Left lung (tissue), 10 donors: ENCODE measurements around the gene ALPK3. TPM values are rescaled to one million over a fixed set of nuclear protein-coding genes. Genes with fewer than 3 reads are reported as not detected.

ENCODE experiments used
- ATAC-seq: fragments of 200-7000 bp; cut with Tn5 transposase; one replicate; pipeline ENCODE4 v1.9.1; 2020; ENCODE audit warnings: moderate library complexity
- DNase-seq, 4 donors: peaks; one replicate each; pipeline ENCODE4 v3.0.0-alpha.2; 2013 to 2020
- H3K27ac ChIP-seq, 2 donors: fragments of 200-600 bp; sonication (generic) in 1 of 2; one replicate each; pipeline versions ENCODE4 v1.5.0 to v1.8.0; 2020 to 2021
- H3K27me3 ChIP-seq, 2 donors: fragments of 200-600 bp; sonication (generic) in 1 of 2; one replicate each; pipeline versions ENCODE4 v1.5.0 to v1.8.0; 2020 to 2021
- H3K36me3 ChIP-seq, 2 donors: fragments of 200-600 bp; sonication (generic) in 1 of 2; one replicate each; pipeline versions ENCODE4 v1.5.0 to v1.8.0; 2020 to 2021
- H3K4me1 ChIP-seq, 2 donors: fragments of 200-600 bp; one replicate each; pipeline ENCODE4 v1.8.0; 2021
- H3K4me3 ChIP-seq, 2 donors: fragments of 200-600 bp; sonication (generic) in 1 of 2; one replicate each; pipeline versions ENCODE4 v1.5.0 to v1.8.0; 2020 to 2021; ENCODE audit warnings: mild to moderate bottlenecking in 1 of 2
- H3K9me3 ChIP-seq, 2 donors: fragments of 200-600 bp; sonication (generic) in 1 of 2; one replicate each; pipeline versions ENCODE4 v1.5.0 to v1.8.0; 2020 to 2021
- CTCF ChIP-seq, 2 donors: fragments of 200-600 bp; sonication (generic) in 1 of 2; IDR thresholded peaks; one replicate each; pipeline versions ENCODE4 v1.5.0 to v1.8.0; 2021; ENCODE audit warnings: antibody characterized with exemption in 2 of 2
- intact Hi-C, 2 donors: fragments of 100-400 bp; cut with DNase I; formaldehyde crosslinking; loops; one replicate each; pipeline versions ENCODE4 v1.11.2 to v1.14.2; 2022
- polyA plus RNA-seq, 6 donors: library from polyadenylated mRNA; unstranded; fragments of 120-200 nt; gene quantifications; one replicate each; pipeline ENCODE4 v1.2.1, GENCODE V29; 2013; ENCODE audit not compliant: insufficient read length in 6 of 6
- total RNA-seq, 2 donors: library from RNA; stranded (reverse); fragmentation: NEBNext Ultra II Directional; extraction: Animal tissue kit (Norgen Biotek cat#: 25700); gene quantifications; one replicate each; pipeline ENCODE4 v1.2.1, GENCODE V29; 2021
- donor health status: DM: no; HTN: yes; CAD: no.
- donor health status: DM: no; HTN: no; CAD: no.

The ALPK3 gene
- total and polyA plus RNA-seq, 8 donors: 6.9 to 23.4 (median 18.3) TPM

GRCh38 chr15:84835661-84836337 is 18.6 kb downstream of the ALPK3 start:
- Histone ChIP-seq H3K4me3 (no peak overlapping the region), H3K9me3 (no peaks in the 10 kb centered on the region), H3K27me3 (no peaks in the 10 kb centered on the region), H3K27ac (no peak overlapping the region), H3K36me3 (no peaks in the 10 kb centered on the region), H3K4me1 (peaks cover 7 to 22% of the 10 kb centered on the region in 2 donors)
- ATAC-seq (no peak), DNase-seq (no peak)
- TF ChIP-seq CTCF (IDR thresholded peaks at IDR 0.05): no peak
- intact Hi-C loops: no loop called here

- no peak overlapping the region for H3K27ac ChIP-seq
These were observed 19.7 kb downstream of the ALPK3 start for GRCh38 chr15:84836844-84837243.

GRCh38 chr15:84839714-84840113 is 22.6 kb downstream of the ALPK3 start:
- H3K27ac ChIP-seq: no peak overlapping the region

More at GRCh38 chr15:84836844-84837243, 19.7 kb downstream of the ALPK3 start:
- TF ChIP-seq CTCF (IDR thresholded peaks at IDR 0.05): no peak
- DNase-seq (no peak), ATAC-seq (no peak)
- intact Hi-C loops: no loop called here
- H3K9me3 ChIP-seq: no peaks in the 10 kb centered on the region
- no peak overlapping the region for H3K4me3 ChIP-seq
- peaks cover 15 to 26% of the 10 kb centered on the region in 2 donors for H3K4me1 ChIP-seq
- no peaks in the 10 kb centered on the region for H3K27me3 ChIP-seq
- H3K36me3 ChIP-seq: no peaks in the 10 kb centered on the region

GRCh38 chr15:84840255-84840654 is 23.1 kb downstream of the ALPK3 start:
- no peaks in the 10 kb centered on the region for H3K27me3 ChIP-seq
- no peak for ATAC-seq
- peak overlapping the region; percentile 48 to 80 for H3K27ac ChIP-seq
- H3K4me3 ChIP-seq: no peak overlapping the region
- H3K36me3 ChIP-seq: no peaks in the 10 kb centered on the region
- H3K4me1 ChIP-seq: peaks cover 15% of the 10 kb centered on the region in 2 donors
- TF ChIP-seq CTCF (IDR thresholded peaks at IDR 0.05): no peak
- no peaks in the 10 kb centered on the region for H3K9me3 ChIP-seq
- DNase-seq: no peak
- intact Hi-C loops: no loop called here

More at GRCh38 chr15:84839714-84840113, 22.6 kb downstream of the ALPK3 start:
- TF ChIP-seq CTCF (IDR thresholded peaks at IDR 0.05): no peak
- ATAC-seq (no peak), DNase-seq (peak in 1 of 4 donors; percentile 69)
- no peak overlapping the region for H3K4me3 ChIP-seq
- no peaks in the 10 kb centered on the region for H3K27me3 ChIP-seq
- intact Hi-C loops: no loop called here
- no peaks in the 10 kb centered on the region for H3K36me3 ChIP-seq
- H3K4me1 ChIP-seq: peaks cover 15 to 16% of the 10 kb centered on the region in 2 donors
- H3K9me3 ChIP-seq: no peaks in the 10 kb centered on the region

- no peaks in the 10 kb centered on the region for H3K36me3 ChIP-seq
- intact Hi-C loops: no loop called here
These were observed 23.7 kb downstream of the ALPK3 start for GRCh38 chr15:84840741-84841429.

More at GRCh38 chr15:84840741-84841429, 23.7 kb downstream of the ALPK3 start:
- H3K4me1 ChIP-seq: peaks cover 14 to 15% of the 10 kb centered on the region in 2 donors
- TF ChIP-seq CTCF (IDR thresholded peaks at IDR 0.05): no peak
- H3K27ac ChIP-seq: peak overlapping the region; percentile 48 to 80
- H3K4me3 ChIP-seq: no peak overlapping the region
- no peaks in the 10 kb centered on the region for H3K9me3 ChIP-seq
- no peaks in the 10 kb centered on the region for H3K27me3 ChIP-seq
- ATAC-seq (peak; percentile 91), DNase-seq (peak in 2 of 4 donors; percentile 76 to 87)
